ENCODE data around the gene CCBE1.

CCBE1 gene

GRCh38 chr18:59484561-59485328 is 212.5 kb downstream of the CCBE1 start:
- Histone ChIP-seq H3K9me2 (replicated peaks; ENCODE audit: insufficient read depth, low read length) (no peaks in the 10 kb centered on the region), H3K27me3 (ENCODE audit: low read length) (0 out of 2 replicates have a peak, but pooled peaks cover 4% of the 10 kb centered on the region), H3F3A (ENCODE audit: insufficient read depth) (no peaks in the 10 kb centered on the region), H3K79me2 (ENCODE audit: insufficient read depth, low read length) (no peaks in the 10 kb centered on the region), H3K9ac (ENCODE audit: low read length) (no peak overlapping the region), H3K9me3 (ENCODE audit: insufficient read depth, low read length) (no peaks in the 10 kb centered on the region), H4K20me1 (ENCODE audit: low read depth, low read length) (no peaks in the 10 kb centered on the region), H2AFZ (ENCODE audit: low read depth, low read length, severe bottlenecking) (no peak overlapping the region), H3K27ac (ENCODE audit: low read depth, low read length) (no peak overlapping the region), H3K36me3 (ENCODE audit: low read length) (no peaks in the 10 kb centered on the region), H3K4me2 (ENCODE audit: low read depth, low read length, poor library complexity, severe bottlenecking) (no peak overlapping the region), H3K4me3 (ENCODE audit: insufficient read depth, low read length, poor library complexity, severe bottlenecking) (no peak overlapping the region)
- no peak for TF ChIP-seq EZH2phosphoT487 (conservative IDR thresholded peaks at IDR 0.05; ENCODE audit: low read length)
- TF ChIP-seq, protein P1, sequence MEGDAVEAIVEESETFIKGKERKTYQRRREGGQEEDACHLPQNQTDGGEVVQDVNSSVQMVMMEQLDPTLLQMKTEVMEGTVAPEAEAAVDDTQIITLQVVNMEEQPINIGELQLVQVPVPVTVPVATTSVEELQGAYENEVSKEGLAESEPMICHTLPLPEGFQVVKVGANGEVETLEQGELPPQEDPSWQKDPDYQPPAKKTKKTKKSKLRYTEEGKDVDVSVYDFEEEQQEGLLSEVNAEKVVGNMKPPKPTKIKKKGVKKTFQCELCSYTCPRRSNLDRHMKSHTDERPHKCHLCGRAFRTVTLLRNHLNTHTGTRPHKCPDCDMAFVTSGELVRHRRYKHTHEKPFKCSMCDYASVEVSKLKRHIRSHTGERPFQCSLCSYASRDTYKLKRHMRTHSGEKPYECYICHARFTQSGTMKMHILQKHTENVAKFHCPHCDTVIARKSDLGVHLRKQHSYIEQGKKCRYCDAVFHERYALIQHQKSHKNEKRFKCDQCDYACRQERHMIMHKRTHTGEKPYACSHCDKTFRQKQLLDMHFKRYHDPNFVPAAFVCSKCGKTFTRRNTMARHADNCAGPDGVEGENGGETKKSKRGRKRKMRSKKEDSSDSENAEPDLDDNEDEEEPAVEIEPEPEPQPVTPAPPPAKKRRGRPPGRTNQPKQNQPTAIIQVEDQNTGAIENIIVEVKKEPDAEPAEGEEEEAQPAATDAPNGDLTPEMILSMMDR (IDR thresholded peaks at IDR 0.05; ENCODE audit: insufficient read depth, low read length, poor library complexity, severe bottlenecking), result no peak

GRCh38 chr18:59484131-59484530 is 213.1 kb downstream of the CCBE1 start:
- Histone ChIP-seq H3K27me3 (ENCODE audit: low read length) (0 out of 2 replicates have a peak, but pooled peaks cover 4% of the 10 kb centered on the region), H4K20me1 (ENCODE audit: low read depth, low read length) (no peaks in the 10 kb centered on the region), H3K4me2 (ENCODE audit: low read depth, low read length, poor library complexity, severe bottlenecking) (no peak overlapping the region), H2AFZ (ENCODE audit: low read depth, low read length, severe bottlenecking) (no peak overlapping the region), H3K27ac (ENCODE audit: low read depth, low read length) (no peak overlapping the region), H3K9ac (ENCODE audit: low read length) (no peak overlapping the region), H3K4me3 (ENCODE audit: insufficient read depth, low read length, poor library complexity, severe bottlenecking) (no peak overlapping the region), H3K36me3 (ENCODE audit: low read length) (no peaks in the 10 kb centered on the region), H3F3A (ENCODE audit: insufficient read depth) (no peaks in the 10 kb centered on the region), H3K9me2 (replicated peaks; ENCODE audit: insufficient read depth, low read length) (no peaks in the 10 kb centered on the region), H3K79me2 (ENCODE audit: insufficient read depth, low read length) (no peaks in the 10 kb centered on the region), H3K9me3 (ENCODE audit: insufficient read depth, low read length) (no peaks in the 10 kb centered on the region)
- TF ChIP-seq, protein P1 (IDR thresholded peaks at IDR 0.05; ENCODE audit: insufficient read depth, low read length, poor library complexity, severe bottlenecking), result no peak
- no peak for TF ChIP-seq EZH2phosphoT487 (conservative IDR thresholded peaks at IDR 0.05; ENCODE audit: low read length)

- H3K36me3 ChIP-seq (ENCODE audit: low read length), result no peaks in the 10 kb centered on the region
- no peak overlapping the region for H3K4me3 ChIP-seq (ENCODE audit: insufficient read depth, low read length, poor library complexity, severe bottlenecking)
- no peak overlapping the region for H3K4me2 ChIP-seq (ENCODE audit: low read depth, low read length, poor library complexity, severe bottlenecking)
- H2AFZ ChIP-seq (ENCODE audit: low read depth, low read length, severe bottlenecking), result no peak overlapping the region
- H3K9ac ChIP-seq (ENCODE audit: low read length), result no peak overlapping the region
- H3F3A ChIP-seq (ENCODE audit: insufficient read depth), result no peaks in the 10 kb centered on the region
- H4K20me1 ChIP-seq (ENCODE audit: low read depth, low read length), result no peaks in the 10 kb centered on the region
- no peaks in the 10 kb centered on the region for H3K9me2 ChIP-seq (replicated peaks; ENCODE audit: insufficient read depth, low read length)
- H3K9me3 ChIP-seq (ENCODE audit: insufficient read depth, low read length), result no peaks in the 10 kb centered on the region
- TF ChIP-seq EZH2phosphoT487 (conservative IDR thresholded peaks at IDR 0.05; ENCODE audit: low read length), result no peak
- TF ChIP-seq, protein P1 (IDR thresholded peaks at IDR 0.05; ENCODE audit: insufficient read depth, low read length, poor library complexity, severe bottlenecking), result no peak
- H3K27ac ChIP-seq (ENCODE audit: low read depth, low read length), result no peak overlapping the region
- H3K79me2 ChIP-seq (ENCODE audit: insufficient read depth, low read length), result no peaks in the 10 kb centered on the region
- 0 out of 2 replicates have a peak, but pooled peaks cover 4% of the 10 kb centered on the region for H3K27me3 ChIP-seq (ENCODE audit: low read length)
Measured at GRCh38 chr18:59481436-59481835, 215.8 kb downstream of the CCBE1 start.

Data from SU-DHL-6 (cell line).